HG03159 (cell line): Measurements from ENCODE around the gene FZR1.

Experiments used
- ATAC-seq: cut with Tn5 transposase; IDR thresholded peaks from one replicate; pipeline ENCODE4 v1.9.1; 2021; ENCODE audit warnings: mild to moderate bottlenecking, moderate library complexity; ENCODE audit not compliant: unreplicated experiment

Gene FZR1

DNA sequence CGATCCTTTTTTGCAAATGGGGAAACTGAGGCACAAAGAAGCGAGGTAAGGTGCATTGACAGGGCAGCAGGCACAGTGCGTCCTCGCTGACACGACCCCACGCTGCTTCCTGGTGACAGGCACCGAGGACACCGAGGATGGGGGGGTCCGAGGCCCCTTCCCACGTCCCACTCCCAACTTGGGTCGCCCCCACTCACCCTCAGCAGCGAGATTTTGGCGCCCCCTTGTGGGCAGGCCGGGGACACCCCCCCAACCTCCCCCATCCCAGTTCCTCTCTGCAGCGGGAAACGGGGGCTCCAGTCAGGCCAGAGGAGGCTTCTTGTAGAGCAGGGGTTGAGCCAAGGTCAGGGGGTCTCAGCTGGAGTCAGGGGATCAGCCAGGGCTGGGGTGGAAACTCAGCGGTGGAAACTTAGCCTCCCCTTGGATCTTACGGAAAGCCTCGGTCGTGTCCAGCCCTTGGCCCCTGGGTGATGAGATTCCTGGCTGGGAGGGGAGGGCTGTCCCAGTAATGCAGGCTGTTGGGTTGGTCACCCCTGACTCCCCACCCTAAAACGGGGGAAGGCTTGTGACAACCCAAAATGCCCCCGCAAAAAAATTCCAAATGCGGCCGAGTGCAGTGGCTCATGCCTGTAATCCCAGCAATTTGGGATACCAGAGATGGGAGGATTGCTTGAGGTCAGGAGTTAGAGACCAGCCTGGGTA lies 34.0 kb upstream of the FZR1 start:
- no peak for ATAC-seq

DNA sequence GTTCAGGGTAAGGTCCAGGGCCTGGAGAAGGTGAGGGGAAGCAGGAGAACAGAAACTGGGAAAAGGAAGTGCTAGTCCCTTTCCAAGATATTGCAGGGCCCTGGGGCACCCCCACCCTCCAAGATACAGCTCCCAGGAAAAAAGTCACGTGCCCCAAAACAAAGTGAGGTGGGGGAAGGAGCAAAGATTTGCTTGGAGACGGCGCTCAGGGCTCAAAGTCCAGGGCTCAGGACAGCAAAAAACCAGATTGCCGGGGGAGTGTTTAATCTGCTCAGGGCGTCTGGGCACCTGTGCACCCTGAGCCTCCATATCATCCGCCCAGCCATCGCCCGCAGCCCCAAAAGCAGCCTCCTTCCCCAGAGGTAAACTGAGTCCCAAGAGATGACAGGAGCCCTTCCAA lies 32.1 kb upstream of the FZR1 start:
- ATAC-seq = no peak

DNA sequence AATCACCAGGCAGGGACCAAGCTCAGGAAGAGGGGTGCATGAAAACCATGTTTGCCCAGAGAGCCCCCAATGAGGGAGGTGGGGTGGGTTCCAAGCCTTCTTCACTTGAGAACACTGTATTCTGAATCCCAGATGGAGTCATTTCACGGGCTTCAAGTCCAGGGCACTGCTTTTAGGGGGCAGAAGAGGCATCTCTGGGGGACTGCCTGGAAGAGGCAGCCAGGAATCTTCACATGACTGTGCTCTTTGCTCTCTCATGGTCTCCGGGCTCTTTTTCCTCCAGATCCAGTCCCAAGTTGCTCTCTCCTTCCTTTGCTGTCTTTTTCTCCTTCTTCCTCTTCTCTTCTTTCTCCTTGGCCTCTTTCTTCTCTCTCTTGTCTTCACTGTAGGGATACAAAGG lies 31.5 kb upstream of the FZR1 start:
- no peak for ATAC-seq

DNA sequence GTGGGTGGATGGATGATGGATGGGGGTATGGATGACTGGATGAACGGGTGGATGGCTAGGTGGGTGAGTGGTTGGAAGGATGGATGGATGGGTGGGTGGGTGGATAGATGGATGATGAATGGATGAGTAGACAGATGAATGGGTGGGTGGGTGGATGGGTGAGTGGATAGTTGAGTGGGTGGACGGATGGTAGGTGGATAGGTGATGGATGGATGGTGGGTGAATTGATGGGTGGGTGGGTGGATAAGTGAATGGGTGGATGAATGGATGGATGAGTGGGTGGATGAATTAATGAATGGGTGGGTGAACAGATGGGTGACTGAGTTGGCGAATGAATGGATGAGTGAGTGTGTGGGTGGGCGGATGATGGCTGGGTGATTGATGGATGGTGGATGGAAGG lies 30.7 kb upstream of the FZR1 start:
- no peak for ATAC-seq

DNA sequence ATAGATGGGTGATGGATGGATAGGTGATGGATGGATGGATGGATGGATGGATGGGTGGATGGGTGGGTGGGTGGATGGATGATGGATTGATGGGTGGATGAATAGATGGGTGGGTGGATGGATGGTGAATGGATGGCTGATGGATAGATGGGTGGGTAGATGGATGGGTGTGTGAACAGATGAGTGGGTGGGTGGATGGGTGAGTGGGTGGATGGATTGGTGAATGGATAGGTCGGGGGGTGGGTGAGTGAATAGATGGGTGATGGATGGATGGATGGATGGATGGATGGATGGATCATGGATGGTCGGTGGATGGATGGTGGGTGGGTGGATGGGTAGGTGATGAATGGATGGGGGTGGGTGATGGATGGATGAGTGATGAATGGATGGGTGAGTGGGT lies 29.3 kb upstream of the FZR1 start:
- no peak for ATAC-seq

DNA sequence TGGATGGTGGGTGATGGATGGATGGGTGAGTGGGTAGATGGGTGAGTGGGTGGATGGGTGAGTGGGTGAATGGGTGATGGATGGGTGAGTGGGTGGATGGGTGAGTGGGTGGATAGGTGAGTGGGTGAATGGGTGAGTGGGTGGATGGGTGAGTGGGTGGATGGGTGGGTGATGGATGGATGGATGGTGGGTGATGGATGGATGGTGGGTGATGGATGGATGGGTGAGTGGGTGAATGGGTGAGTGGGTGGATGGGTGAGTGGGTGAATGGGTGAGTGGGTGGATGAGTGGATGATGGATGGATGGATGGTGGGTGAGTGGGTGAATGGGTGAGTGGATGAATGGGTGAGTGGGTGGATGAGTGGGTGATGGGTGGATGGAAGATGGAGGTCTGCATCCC lies 28.6 kb upstream of the FZR1 start:
- no peak for ATAC-seq

DNA sequence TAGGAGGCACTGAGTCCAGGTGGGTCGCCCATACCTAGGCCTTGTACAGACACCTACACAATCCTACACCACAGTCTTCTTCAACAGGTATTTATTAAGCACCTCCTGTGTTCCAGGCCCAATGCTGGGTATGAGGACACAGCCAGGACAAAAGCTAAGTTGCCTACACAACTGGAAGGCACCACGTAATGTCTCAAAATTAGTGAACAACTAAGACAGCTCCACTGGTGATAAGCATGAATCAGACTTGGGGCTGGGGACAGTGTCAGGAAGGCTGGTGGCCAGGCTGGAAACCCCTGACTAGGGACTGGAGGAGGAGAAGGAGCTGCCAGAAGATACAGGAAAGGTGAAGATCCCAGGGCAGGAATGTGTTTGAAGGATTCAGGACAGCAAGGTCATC lies 28.2 kb upstream of the FZR1 start:
- ATAC-seq = no peak

DNA sequence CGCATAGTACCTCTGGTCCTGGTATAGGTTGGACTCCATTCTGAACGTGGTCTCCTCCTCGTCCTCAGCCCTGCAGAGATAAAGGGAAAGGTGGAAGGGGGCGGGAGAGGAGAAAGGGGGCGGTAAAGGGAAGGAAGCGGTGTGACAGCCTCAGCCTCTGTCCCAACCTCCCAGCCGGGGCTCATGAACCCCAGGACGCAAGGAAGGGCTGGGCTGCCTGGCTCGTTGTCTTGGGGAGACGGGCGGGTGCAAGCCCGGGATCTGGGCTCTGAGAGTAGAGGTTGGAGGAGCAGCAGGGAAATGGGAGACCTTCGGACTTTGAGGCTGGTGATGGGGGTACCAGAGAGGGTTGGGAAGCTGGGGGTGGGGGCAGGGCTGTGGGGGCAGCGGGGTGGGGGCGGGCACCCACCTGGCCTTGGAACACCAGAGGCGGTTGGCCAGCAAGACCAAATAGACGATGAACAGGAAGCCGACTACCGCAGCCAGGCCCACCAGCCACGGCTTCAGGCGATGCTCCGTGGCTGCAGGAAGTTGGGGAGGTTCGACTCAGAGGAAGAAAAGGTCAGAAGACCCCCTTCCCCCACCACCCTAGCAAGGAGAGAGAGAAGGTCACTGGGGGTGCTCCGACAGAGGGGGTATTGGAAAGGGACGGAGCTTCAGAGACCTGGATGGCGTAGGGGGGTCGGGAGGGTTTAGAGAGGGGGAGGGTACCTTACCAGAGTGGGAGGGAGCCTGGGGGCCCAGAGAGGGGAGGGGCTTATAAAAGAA lies 27.5 kb upstream of the FZR1 start:
- no peak for ATAC-seq

DNA sequence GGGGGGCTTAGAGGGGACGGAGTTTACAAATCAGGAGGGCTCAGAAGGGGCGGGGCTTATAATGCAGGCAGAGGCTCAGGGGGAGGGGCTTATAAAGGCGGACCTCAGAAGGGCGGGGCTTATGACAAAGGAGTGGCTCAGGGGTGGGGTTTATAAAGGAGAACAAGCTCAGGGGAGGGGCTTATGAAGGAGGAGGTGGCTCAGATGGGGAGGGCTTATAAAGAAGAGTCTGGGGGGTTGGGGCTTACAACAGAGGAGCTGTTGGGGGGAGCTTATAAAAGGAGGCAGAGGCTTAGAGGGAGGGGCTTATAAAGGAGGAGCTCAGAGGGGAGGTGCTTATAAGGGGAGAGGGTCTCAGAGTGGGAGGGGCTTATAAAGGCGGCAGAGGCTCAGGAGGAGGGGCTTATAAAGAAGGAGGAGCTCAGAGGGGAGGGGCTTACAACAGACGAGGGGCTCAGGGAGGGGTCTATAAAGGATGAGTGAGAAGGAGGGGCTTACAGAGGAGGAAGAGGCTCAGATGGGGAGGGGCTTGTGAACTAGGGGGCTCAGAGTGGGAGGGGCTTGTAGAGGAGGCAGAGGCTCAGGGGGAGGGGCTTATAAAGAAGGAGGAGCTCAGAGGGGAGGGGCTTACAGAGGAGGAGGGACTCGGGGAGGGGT lies 26.8 kb upstream of the FZR1 start:
- ATAC-seq = no peak

DNA sequence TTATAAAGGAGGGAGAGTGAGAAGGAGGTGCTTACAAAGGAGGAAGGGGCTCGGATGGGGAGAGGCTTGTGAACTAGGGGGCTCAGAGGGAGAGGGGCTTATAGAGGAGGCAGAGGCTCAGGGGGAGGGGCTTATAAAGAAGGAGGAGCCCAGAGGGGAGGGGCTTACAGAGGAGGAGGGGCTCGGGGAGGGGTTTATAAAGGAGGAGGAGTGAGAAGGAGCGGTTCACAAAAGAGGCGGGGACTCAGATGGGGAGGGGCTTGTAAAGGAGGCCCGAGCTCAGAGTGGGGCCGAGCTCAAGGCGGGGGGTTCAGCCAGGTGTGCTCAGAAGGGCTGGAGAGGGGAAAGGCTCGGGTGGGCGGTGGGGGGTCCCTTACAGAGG lies 26.3 kb upstream of the FZR1 start:
- ATAC-seq = no peak

DNA sequence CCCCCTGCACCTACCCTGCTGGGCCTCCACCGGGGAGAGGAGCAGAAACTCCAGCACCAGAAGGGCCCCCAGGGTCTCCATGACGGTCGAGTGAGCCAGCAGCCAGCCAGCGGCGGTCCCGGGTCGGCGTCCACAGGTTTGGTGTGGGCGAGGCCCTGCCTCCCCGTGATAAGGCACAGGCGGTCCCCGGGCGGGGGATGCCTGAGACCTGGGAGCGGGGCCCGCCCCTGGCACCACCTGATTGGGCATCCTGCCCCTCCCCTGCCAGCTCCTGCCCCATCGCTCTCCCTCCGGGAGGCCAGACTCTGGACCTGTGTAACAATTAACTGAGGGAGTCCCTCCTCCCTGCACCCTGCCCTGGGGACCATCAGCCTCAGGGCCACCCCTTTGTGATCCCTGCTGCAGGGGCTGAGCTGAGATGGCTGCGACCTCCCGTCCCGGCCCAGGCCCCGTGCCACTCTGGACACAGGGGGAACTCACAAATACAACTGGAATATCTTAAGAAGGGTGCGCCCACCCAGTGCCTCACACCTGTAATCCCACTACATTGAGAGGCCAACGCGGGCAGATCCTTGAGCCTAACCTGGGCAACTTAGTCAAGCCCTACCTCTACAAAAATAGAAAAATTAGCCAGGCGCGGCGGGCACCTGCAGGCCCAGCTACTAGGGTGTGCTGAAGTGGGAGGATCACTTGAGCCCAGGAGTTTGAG lies 25.6 kb upstream of the FZR1 start, which contains the start of gene SMIM24:
SMIM24 (minus strand) TSS at position 143 of the 709 bp plus-strand sequence; CDS start at position 81, 62 bp downstream.
- ATAC-seq = no peak

DNA sequence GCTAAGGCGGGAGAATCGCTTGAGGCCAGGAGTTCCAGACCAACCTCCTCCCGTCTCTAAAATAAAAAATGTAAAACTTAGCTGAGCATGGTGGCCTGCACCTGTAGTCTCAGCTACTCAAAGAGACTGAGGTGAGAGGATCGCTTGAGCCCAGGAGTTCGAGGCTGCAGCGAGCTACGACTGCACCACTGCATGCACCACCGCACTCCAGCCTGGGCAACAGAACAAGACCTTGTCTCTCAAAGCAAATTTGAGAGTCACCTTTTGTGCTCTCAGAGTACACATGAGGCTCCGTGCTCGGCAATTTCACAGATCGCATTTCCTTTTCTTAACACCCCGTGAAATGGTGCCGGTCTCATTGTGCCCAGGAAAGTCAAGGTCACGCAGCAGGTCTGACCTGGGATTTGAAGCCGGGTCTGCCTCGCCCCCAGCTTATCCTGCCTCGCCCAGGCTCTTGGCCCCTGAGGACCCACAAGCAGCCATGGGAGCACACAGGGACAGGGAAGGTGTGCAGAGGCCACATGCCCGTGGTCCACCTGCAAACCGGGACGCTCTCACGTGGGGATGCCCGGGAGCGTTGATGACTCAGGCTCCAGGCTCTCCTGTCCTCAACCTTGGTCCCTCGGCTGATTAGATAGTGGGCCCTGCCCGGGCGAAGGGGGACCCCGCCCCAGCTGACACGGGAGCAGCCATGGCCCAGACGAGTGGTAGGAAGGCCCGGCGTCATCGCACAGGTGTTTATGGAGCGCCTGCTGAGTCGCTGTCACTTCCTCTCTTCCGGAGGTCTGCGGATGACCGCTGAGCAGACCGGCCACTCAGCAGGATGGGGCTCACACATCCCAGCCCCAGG lies 24.6 kb upstream of the FZR1 start:
- ATAC-seq = no peak

DNA sequence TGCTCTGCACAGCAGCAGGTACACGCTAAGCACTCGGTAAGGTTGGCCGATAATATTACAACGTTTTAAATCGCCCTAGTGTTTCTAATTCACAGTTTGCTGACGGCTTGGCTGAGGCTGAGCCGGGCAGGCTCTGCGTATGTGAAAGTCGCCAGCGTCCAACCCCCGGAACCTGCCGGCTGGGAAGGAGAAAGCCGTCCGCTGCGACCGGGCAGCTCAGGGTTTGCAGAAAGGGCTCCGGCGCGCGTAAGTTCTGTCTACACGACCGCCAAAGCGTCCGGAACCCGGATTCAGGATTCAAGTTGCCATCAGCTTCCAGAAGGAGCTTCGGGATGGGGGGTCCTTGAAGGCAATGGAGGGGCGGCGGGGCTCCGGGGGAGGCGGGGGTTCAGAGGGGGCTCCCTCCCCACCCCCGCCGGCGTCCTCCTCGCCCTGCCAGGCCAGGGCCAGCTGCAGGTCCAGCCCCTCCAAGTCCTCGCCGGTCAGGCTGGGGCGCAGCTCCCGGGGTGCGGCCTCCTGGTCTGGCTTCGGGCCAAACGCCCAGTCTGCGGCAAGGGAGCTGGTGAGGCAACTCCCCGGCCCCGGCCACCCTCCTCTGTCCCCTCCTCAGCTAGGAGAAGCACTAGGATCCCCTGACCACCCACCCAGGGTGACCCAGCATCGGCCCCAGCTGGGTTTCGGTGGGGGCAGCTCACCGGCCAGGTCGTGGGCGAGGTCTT lies 23.4 kb upstream of the FZR1 start:
- ATAC-seq = no peak

DNA sequence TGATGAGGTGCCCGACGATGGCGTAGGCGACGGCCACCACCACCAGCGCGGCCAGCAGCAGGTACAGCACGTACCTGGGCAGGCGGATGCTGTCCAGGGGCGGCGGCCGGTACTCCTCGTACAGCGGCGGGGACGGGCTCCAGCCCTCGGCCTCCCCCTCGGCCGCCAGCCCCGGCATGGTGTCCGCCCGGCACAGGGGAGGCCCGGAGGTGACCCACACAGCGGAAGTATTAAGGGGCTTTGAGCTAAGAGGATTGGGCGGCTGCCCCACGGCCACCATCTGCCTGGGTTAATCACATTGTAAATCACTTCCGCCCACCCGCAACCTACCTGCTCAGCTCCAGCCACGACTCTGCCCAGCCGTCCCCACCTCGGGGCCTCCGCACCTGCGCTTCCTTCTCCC lies 22.9 kb upstream of the FZR1 start, which contains the start of gene SMIM44:
SMIM44 (minus strand) TSS at position 216 of the 403 bp plus-strand sequence; CDS start at position 178, 38 bp downstream.
- ATAC-seq = no peak

DNA sequence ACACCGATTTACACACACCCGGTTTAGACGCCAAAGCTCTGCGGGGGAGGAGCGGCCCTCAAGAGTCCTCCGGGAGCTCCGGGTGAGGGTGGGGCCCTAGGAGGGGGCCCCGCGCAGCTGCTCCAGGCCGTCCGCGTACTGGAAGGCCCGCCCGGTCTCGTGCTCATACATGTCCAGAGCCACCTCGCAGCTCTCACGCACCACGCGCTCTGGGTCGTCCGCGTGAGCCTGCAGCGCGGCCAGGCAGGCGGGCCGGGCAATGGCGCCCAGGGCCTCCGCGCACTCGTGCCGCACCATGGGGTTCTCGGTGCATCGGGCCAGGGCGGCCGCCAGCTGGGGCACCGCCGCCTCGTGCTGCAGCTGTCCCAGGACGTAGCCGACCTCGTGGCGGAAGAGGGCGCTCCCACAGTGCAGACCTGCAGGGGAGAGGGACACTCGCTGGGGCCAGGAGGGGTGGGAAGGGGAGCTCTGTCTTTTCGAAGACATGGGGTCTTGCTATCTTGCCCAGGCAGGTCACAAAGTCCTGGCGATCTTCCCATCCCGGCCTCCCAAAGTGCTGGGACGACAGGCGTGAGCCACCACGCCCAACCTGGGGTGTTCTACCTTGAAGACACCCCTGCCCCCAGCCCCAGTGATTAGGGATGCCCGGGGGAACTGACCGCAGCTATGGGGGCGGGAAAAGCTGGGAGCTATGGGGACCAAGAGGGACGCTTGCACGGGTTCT lies 14.6 kb upstream of the FZR1 start:
- ATAC-seq = no peak

DNA sequence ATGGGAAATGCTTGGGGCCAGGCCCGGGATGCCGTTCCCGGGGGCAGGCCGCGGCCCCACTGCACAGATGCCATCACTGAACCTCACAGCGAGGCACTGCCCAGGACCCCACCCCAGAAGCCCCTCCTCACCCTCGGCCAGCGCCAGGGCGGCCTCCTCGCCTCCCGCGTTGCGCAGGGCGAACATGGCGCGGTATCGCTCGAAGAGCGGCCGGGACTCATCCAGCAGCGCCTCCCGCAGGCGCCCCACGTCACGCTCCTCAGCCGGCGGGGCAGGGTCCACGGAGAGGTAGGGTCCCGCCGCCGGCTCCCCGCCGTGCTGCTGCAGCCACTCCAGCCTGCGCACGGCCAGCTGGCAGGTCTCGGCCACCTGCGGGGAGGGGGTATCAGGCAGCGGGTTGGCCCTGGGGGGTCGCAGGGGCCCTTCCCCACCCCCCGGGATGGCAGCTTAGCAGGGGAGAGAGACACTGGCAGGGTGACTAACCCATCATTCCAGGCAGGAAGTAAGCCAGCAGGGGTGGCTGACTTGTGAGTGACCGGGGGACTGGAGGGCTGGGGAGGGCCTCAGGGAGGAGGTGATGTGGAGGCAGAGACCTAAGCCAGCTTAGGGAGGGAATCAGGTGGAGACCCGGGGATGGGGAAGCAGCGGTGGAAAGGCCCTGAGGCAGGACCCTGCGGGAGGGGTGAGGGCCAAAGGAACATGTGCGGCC lies 13.8 kb upstream of the FZR1 start:
- ATAC-seq = no peak

DNA sequence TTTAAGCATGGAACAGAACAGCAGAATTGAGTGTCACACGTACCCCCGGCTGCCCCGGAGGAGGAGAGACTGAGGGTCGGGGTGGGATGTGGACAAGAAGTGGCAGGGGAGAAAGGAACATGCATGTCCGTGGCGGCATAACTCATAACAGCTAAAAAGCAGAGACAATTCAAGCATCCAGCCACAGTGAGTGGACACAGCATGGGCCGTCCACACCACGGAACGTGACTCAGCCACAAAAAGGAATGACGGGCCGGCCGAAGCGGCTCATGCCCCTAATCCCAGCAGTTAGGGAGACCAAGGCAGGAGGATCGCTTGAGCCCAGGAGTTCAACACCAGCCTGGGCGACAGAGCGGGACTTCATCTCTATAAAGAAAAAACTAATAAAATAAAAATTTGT lies 13.2 kb upstream of the FZR1 start:
- ATAC-seq = no peak

DNA sequence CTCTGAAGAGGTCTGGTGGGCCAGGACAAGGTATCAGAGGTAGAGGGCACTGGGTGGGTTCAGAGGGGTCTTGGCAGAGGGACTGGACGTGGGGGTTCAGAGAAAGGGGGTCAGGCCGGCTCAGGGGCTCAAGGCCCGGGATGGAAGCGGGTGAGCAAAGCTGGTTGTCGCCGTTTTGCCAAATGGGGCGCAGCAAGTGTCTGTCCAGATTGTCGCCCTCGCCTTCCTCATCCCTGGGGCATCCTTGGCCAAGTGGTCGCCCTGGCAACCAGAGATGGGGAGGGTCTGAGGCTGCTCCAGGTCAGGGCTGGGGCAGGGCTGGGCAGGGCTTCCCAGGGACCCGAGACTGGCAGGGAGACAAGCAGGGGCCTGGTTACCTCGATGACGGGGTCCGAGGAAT lies 12.5 kb upstream of the FZR1 start:
- no peak for ATAC-seq
